Activated T-helper 1 cell treated with anti-CD3 and anti-CD28 coated beads, Interleukin-2, amount 50 U/mL, for 16 hours (primary cell): Measurements from ENCODE around the gene MEI1.
"Not testable (repeated sequence)": the region's sequence is repeated elsewhere in the genome, so short reads cannot be mapped to it uniquely, and the experiment has no call there.

Source experiments
- DNase-seq, 2 donors: peaks; one replicate each; pipeline ENCODE4 v3.0.0-alpha.2; 2020; ENCODE audit warnings: low read depth in 1 of 2, low spot score in 1 of 2

Gene MEI1

GRCh38 chr22:41819257-41819656, 120.0 kb downstream of the MEI1 start:
- no peak for DNase-seq

- no peak for DNase-seq
Measured at GRCh38 chr22:41820447-41820846, 121.1 kb downstream of the MEI1 start.

GRCh38 chr22:41821471-41822316, 122.4 kb downstream of the MEI1 start:
- DNase-seq = no peak

GRCh38 chr22:41822317-41823057, 123.2 kb downstream of the MEI1 start:
- DNase-seq = peak in 1 of 2 donors; percentile 21

GRCh38 chr22:41823797-41824196, 124.5 kb downstream of the MEI1 start:
- DNase-seq = no peak

- DNase-seq = no peak
Measured at GRCh38 chr22:41825376-41825775, 126.1 kb downstream of the MEI1 start.

GRCh38 chr22:41826021-41826420, 126.7 kb downstream of the MEI1 start:
- no peak for DNase-seq

- no peak for DNase-seq
Measured at GRCh38 chr22:41826430-41827383, 127.4 kb downstream of the MEI1 start.

GRCh38 chr22:41827671-41828070, 128.4 kb downstream of the MEI1 start:
- DNase-seq = no peak

- DNase-seq = no peak
Measured at GRCh38 chr22:41828516-41828915, 129.2 kb downstream of the MEI1 start.

GRCh38 chr22:41830174-41830573, 130.9 kb downstream of the MEI1 start:
- no peak for DNase-seq

GRCh38 chr22:41831383-41831782, 132.1 kb downstream of the MEI1 start:
- DNase-seq = no peak

- DNase-seq = no peak
Measured at GRCh38 chr22:41831828-41832552, 132.7 kb downstream of the MEI1 start.

- peak; percentile 95 to 98 for DNase-seq
Measured at GRCh38 chr22:41832553-41833368, 133.5 kb downstream of the MEI1 start, which contains the start of gene SREBF2. Gene SREBF2, plus strand, starts transcription at chr22:41833105. Its CDS starts 166 bp downstream, at chr22:41833271.

- peak; percentile 9 to 41 for DNase-seq
Measured at GRCh38 chr22:41833369-41834004, 134.2 kb downstream of the MEI1 start.

- DNase-seq = no peak
Measured at GRCh38 chr22:41834005-41834944, 135.0 kb downstream of the MEI1 start.

GRCh38 chr22:41835462-41835861, 136.2 kb downstream of the MEI1 start:
- DNase-seq = not testable (repeated sequence)

- no peak for DNase-seq
Measured at GRCh38 chr22:41836551-41836950, 137.2 kb downstream of the MEI1 start.
